ENCODE data around the gene DOCK8. TPM values are rescaled to one million over a fixed set of nuclear protein-coding genes. Genes with fewer than 3 reads are reported as not detected.

Gene DOCK8
- polyA plus RNA-seq, 1 donor (not counting 4 experiments of a cell fraction or from before 2014, with no cell fraction given), result 1.5 TPM

- Histone ChIP-seq H3K9ac (ENCODE audit: control insufficient read depth, extremely low read depth, insufficient read depth, low read length) (no peak overlapping the region), H3K9me3 (ENCODE audit: control insufficient read depth, low read depth, low read length) (no peaks in the 10 kb centered on the region), H3K4me1 (ENCODE audit: control insufficient read depth, extremely low read depth, insufficient read depth, low read length) (no peaks in the 10 kb centered on the region), H3K9me1 (ENCODE audit: control insufficient read depth, extremely low read depth, insufficient read depth, low read length) (no peaks in the 10 kb centered on the region), H2AFZ (ENCODE audit: control insufficient read depth, low read length) (no peak overlapping the region), H3K36me3 (ENCODE audit: control insufficient read depth in 2 of 2, extremely low read depth in 1 of 2, insufficient read depth in 2 of 2, low read length in 2 of 2) (no peaks in the 10 kb centered on the region), H3K27me3 (ENCODE audit: control insufficient read depth, extremely low read depth, insufficient read depth, low read length) (no peaks in the 10 kb centered on the region), H4K20me1 (ENCODE audit: control insufficient read depth, extremely low read depth, insufficient read depth, low read length) (no peaks in the 10 kb centered on the region), H3K4me2 (ENCODE audit: control insufficient read depth, extremely low read depth, insufficient read depth, low read depth, low read length) (no peak overlapping the region), H3K79me2 (ENCODE audit: control insufficient read depth, insufficient read depth, low read length) (no peaks in the 10 kb centered on the region), H3K27ac (ENCODE audit: control insufficient read depth, insufficient read depth, low read length) (no peak overlapping the region), H3K4me3 (ENCODE audit: control insufficient read depth in 2 of 3, extremely low read depth in 1 of 3, insufficient read depth in 2 of 3, low read depth in 1 of 3, low read length in 3 of 3) (no peak overlapping the region)
- dilution Hi-C loops (cut with MboI; ENCODE audit: extremely low pct_ligation_motif_present, low sequenced_read_pairs), result no loop called here
- DNase-seq (ENCODE audit: low read depth, low spot score) (no peak), FAIRE-seq (no peak)
- no peak for TF ChIP-seq CTCF (optimal IDR thresholded peaks at IDR 0.05 in 1 of 3, IDR thresholded peaks at IDR 0.05 in 1 of 3, conservative IDR thresholded peaks at IDR 0.05 in 1 of 3; ENCODE audit: extremely low read depth in 1 of 3, insufficient read depth in 2 of 3, low read length in 3 of 3)
- TF ChIP-seq EZH2 (IDR thresholded peaks at IDR 0.05; ENCODE audit: low read length), result no peak
Observed at GRCh38 chr9:278651-279050, 64.0 kb downstream of the DOCK8 start.

- Histone ChIP-seq H3K27ac (ENCODE audit: control insufficient read depth, insufficient read depth, low read length) (no peak overlapping the region), H3K9me1 (ENCODE audit: control insufficient read depth, extremely low read depth, insufficient read depth, low read length) (no peaks in the 10 kb centered on the region), H3K9me3 (ENCODE audit: control insufficient read depth, low read depth, low read length) (no peaks in the 10 kb centered on the region), H3K79me2 (ENCODE audit: control insufficient read depth, insufficient read depth, low read length) (no peaks in the 10 kb centered on the region), H3K4me3 (ENCODE audit: control insufficient read depth in 2 of 3, extremely low read depth in 1 of 3, insufficient read depth in 2 of 3, low read depth in 1 of 3, low read length in 3 of 3) (no peak overlapping the region), H3K4me1 (ENCODE audit: control insufficient read depth, extremely low read depth, insufficient read depth, low read length) (no peaks in the 10 kb centered on the region), H3K27me3 (ENCODE audit: control insufficient read depth, extremely low read depth, insufficient read depth, low read length) (no peaks in the 10 kb centered on the region), H3K4me2 (ENCODE audit: control insufficient read depth, extremely low read depth, insufficient read depth, low read depth, low read length) (no peak overlapping the region), H2AFZ (ENCODE audit: control insufficient read depth, low read length) (no peak overlapping the region), H3K36me3 (ENCODE audit: control insufficient read depth in 2 of 2, extremely low read depth in 1 of 2, insufficient read depth in 2 of 2, low read length in 2 of 2) (no peaks in the 10 kb centered on the region), H4K20me1 (ENCODE audit: control insufficient read depth, extremely low read depth, insufficient read depth, low read length) (no peaks in the 10 kb centered on the region), H3K9ac (ENCODE audit: control insufficient read depth, extremely low read depth, insufficient read depth, low read length) (no peak overlapping the region)
- TF ChIP-seq CTCF (optimal IDR thresholded peaks at IDR 0.05 in 1 of 3, IDR thresholded peaks at IDR 0.05 in 1 of 3, conservative IDR thresholded peaks at IDR 0.05 in 1 of 3; ENCODE audit: extremely low read depth in 1 of 3, insufficient read depth in 2 of 3, low read length in 3 of 3) (no peak), EZH2 (IDR thresholded peaks at IDR 0.05; ENCODE audit: low read length) (no peak)
- dilution Hi-C loops (cut with MboI; ENCODE audit: extremely low pct_ligation_motif_present, low sequenced_read_pairs), result no loop called here
- DNase-seq (ENCODE audit: low read depth, low spot score) (no peak), FAIRE-seq (no peak)
Observed at GRCh38 chr9:279674-280073, 65.0 kb downstream of the DOCK8 start.
